Esophagus muscularis mucosa (tissue), 4 donors: Measurements from ENCODE around the gene CNOT10.

ENCODE experiments used
- CTCF ChIP-seq, 3 experiments: fragments of 200-600 bp in 2 of 3; fragments of 450-650 bp in 1 of 3; sonication (generic) in 2 of 3; IDR thresholded peaks; one replicate each; pipeline ENCODE4 v1.5.1; 2017 to 2019; ENCODE audit warnings: antibody characterized with exemption in 3 of 3, mild to moderate bottlenecking in 2 of 3, moderate library complexity in 1 of 3
- EP300 ChIP-seq: sonication (generic); formaldehyde crosslinking; IDR thresholded peaks from one replicate; pipeline ENCODE4 v1.6.1; 2017; ENCODE audit warnings: antibody characterized with exemption
- POLR2A ChIP-seq: fragments of 450-650 bp; IDR thresholded peaks from one replicate; pipeline ENCODE4 v1.6.1; 2017; ENCODE audit warnings: antibody characterized with exemption, moderate library complexity, mild to moderate bottlenecking, low read depth
- POLR2AphosphoS5 ChIP-seq, 2 donors: sonication (generic); formaldehyde crosslinking; IDR thresholded peaks; one replicate each; pipeline ENCODE4 v1.6.1; 2017; ENCODE audit warnings: antibody characterized with exemption in 2 of 2

DNA sequence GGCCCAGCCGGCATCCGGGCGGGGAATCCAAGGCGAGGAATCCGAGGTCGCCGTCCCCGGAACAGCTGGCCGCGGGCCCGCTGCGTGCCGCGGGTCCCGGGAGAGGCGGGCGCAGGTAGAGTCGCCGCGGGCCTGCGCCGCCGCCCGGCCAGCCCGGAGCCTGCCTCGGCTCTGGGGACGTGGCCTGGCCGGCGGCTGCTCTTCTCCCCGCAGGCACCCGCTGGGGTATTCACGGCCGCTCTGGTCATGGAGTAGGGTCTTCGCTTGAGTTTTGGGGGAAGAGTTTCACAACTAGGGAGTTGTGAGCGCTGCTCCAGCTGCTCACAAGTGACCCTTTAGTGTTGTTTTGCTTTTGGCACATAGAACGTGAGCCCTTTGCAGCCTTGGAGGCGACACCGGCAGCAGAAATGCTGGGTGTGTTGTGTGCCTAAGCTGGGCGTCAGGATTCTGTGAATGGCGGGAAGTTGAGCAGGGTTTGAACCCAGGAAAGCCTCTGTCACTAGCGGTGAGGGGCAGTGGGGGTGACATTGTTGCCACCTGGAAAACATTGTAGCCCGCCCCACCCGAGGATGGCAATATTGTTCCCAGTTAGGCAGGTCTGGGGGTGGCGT lies 136.8 kb downstream of the CNOT10 start:
- TF ChIP-seq CTCF (IDR thresholded peaks at IDR 0.05) (no peak), EP300 (no peak), POLR2AphosphoS5 (IDR thresholded peaks at IDR 0.05) (no peak), POLR2A (no peak)
